ENCODE results near the gene GOT2. TPM values are rescaled to one million over a fixed set of nuclear protein-coding genes. Genes with fewer than 3 reads are reported as not detected.

Gene GOT2
- polyA plus RNA-seq, 1 of the 3 experiments (the other 2 are of a cell fraction) = 69.2 TPM

- H3K4me3 ChIP-seq (ENCODE audit: low read depth in 2 of 2, low read length in 1 of 2) = peak overlapping the region; percentile 92
- H3K36me3 ChIP-seq (replicated peaks in 1 of 2; ENCODE audit: control insufficient read depth in 1 of 2, insufficient read depth in 2 of 2, low read length in 1 of 2) = peaks cover 10 to 14% of the 10 kb centered on the region in 2 experiments
- peak overlapping the region; percentile 94 for H2AFZ ChIP-seq (ENCODE audit: low read depth)
- ChIA-PET CTCF (interaction anchor here (0.8 to 1.9 kb wide), 7 partner anchors 12 to 347 kb away, joined by 3 to 7 read pairs (median 3); no protein-coding TSS in a partner anchor), POLR2A (interaction anchor here (0.7 to 1.2 kb wide), 5 partner anchors 9 to 49 kb away, joined by 3 to 4 read pairs (median 3); no protein-coding TSS in a partner anchor)
- H3K27ac ChIP-seq (ENCODE audit: low read depth in 2 of 2, low read length in 1 of 2) = peak overlapping the region; percentile 53 to 54; a peak in 3 of 4 replicates
- peak overlapping the region; percentile 99 for H3K4me2 ChIP-seq
- H3K9me3 ChIP-seq = no peaks in the 10 kb centered on the region
- no peak for DNase-seq
- peaks cover 27% of the 10 kb centered on the region for H3K79me2 ChIP-seq (ENCODE audit: insufficient read depth)
- no peak for TF ChIP-seq MAX (IDR thresholded peaks at IDR 0.05; ENCODE audit: low read depth)
- no peaks in the 10 kb centered on the region for H3K27me3 ChIP-seq (ENCODE audit: insufficient read depth)
- peak overlapping the region; percentile 90 for H3K9ac ChIP-seq
- WGBS (ENCODE audit: low lambda C conversion rate) = 15% methylated on average over 3 of the region's 3 CpGs
- H3K4me1 ChIP-seq (ENCODE audit: control insufficient read depth in 1 of 2, insufficient read depth in 2 of 2, low read depth in 1 of 2, low read length in 1 of 2) = peaks cover 4 to 15% of the 10 kb centered on the region in 2 experiments; a peak in 2 of 4 replicates
- no peaks in the 10 kb centered on the region for H4K20me1 ChIP-seq (ENCODE audit: insufficient read depth)
- no peaks in the 10 kb centered on the region for H3K9me2 ChIP-seq
- no peaks in the 10 kb centered on the region for H3F3A ChIP-seq (replicated peaks; ENCODE audit: insufficient read depth)
Measured at GRCh38 chr16:58684001-58684353, 50.1 kb downstream of the GOT2 start.

- Histone ChIP-seq H3K79me2 (ENCODE audit: insufficient read depth) (peaks cover 27% of the 10 kb centered on the region), H3K9ac (no peak overlapping the region), H3K27me3 (ENCODE audit: insufficient read depth) (no peaks in the 10 kb centered on the region), H3K4me1 (ENCODE audit: control insufficient read depth in 1 of 2, insufficient read depth in 2 of 2, low read depth in 1 of 2, low read length in 1 of 2) (peaks cover 4 to 13% of the 10 kb centered on the region in 2 experiments; a peak in 2 of 4 replicates), H3K4me2 (no peak overlapping the region), H3K36me3 (replicated peaks in 1 of 2; ENCODE audit: control insufficient read depth in 1 of 2, insufficient read depth in 2 of 2, low read length in 1 of 2) (peaks cover 10 to 30% of the 10 kb centered on the region in 2 experiments), H3K27ac (ENCODE audit: low read depth in 2 of 2, low read length in 1 of 2) (no peak overlapping the region), H3F3A (replicated peaks; ENCODE audit: insufficient read depth) (no peaks in the 10 kb centered on the region), H3K4me3 (ENCODE audit: low read depth in 2 of 2, low read length in 1 of 2) (no peak overlapping the region), H3K9me3 (no peaks in the 10 kb centered on the region), H3K9me2 (no peaks in the 10 kb centered on the region), H4K20me1 (ENCODE audit: insufficient read depth) (no peaks in the 10 kb centered on the region), H2AFZ (ENCODE audit: low read depth) (no peak overlapping the region)
- no peak for TF ChIP-seq USF1 (IDR thresholded peaks at IDR 0.05; ENCODE audit: borderline replicate concordance, low read depth)
- TF ChIP-seq NFIC (IDR thresholded peaks at IDR 0.05; ENCODE audit: borderline replicate concordance) = no peak
- no peak for TF ChIP-seq POLR2AphosphoS5 (IDR thresholded peaks at IDR 0.05; ENCODE audit: low read depth, low read length)
- TF ChIP-seq MAX (IDR thresholded peaks at IDR 0.05; ENCODE audit: low read depth) = no peak
- TF ChIP-seq TAF1 (IDR thresholded peaks at IDR 0.05; ENCODE audit: borderline replicate concordance, low read depth, low read length) = no peak
- TF ChIP-seq MXI1 (IDR thresholded peaks at IDR 0.05; ENCODE audit: low read depth, low read length) = no peak
- no peak for TF ChIP-seq GATA2 (CRISPR knock-in tag; IDR thresholded peaks at IDR 0.05)
- no peak for TF ChIP-seq TEAD4 (IDR thresholded peaks at IDR 0.05; ENCODE audit: borderline replicate concordance, insufficient read depth)
- TF ChIP-seq ZBTB33 (IDR thresholded peaks at IDR 0.05; ENCODE audit: borderline replicate concordance, low read depth) = no peak
- CTCF ChIA-PET = no interaction called here
- POLR2A ChIA-PET = no interaction called here
- no peak for DNase-seq
- WGBS (ENCODE audit: low lambda C conversion rate) = 98% methylated on average over 11 of the region's 16 CpGs
Measured at GRCh38 chr16:58679763-58680162, 54.4 kb downstream of the GOT2 start.
